ENCODE data around the gene DGKI.

DNA sequence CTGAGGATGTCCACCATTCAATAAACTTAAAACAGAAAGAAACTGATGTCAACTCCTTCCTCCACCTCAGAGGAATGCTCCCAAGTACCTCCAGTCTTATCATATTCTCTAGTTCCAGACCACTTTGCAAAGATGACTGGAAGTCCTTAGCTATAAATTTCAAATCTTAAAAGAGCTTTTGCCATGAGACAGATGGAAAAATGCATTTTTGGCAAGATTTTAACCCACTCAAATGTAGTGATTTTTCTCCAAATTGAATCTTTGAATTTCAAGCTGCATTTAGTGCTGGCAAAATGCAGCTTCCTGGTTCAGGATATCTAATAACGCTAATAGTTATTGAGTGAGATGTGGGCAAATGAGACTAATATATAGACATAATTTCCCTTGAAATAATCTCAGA, 33.2 kb downstream of the DGKI start:
- TF ChIP-seq, protein P1, sequence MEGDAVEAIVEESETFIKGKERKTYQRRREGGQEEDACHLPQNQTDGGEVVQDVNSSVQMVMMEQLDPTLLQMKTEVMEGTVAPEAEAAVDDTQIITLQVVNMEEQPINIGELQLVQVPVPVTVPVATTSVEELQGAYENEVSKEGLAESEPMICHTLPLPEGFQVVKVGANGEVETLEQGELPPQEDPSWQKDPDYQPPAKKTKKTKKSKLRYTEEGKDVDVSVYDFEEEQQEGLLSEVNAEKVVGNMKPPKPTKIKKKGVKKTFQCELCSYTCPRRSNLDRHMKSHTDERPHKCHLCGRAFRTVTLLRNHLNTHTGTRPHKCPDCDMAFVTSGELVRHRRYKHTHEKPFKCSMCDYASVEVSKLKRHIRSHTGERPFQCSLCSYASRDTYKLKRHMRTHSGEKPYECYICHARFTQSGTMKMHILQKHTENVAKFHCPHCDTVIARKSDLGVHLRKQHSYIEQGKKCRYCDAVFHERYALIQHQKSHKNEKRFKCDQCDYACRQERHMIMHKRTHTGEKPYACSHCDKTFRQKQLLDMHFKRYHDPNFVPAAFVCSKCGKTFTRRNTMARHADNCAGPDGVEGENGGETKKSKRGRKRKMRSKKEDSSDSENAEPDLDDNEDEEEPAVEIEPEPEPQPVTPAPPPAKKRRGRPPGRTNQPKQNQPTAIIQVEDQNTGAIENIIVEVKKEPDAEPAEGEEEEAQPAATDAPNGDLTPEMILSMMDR (IDR thresholded peaks at IDR 0.05): no peak
- TF ChIP-seq POLR2AphosphoS5 (IDR thresholded peaks at IDR 0.05; ENCODE audit: low read depth, low read length) (no peak), TCF7L2 (IDR thresholded peaks at IDR 0.05; ENCODE audit: low read depth, low read length) (no peak), SIN3A (IDR thresholded peaks at IDR 0.05; ENCODE audit: borderline replicate concordance, insufficient read depth, low read depth, low read length) (no peak)
- TF ChIP-seq, protein P2, sequence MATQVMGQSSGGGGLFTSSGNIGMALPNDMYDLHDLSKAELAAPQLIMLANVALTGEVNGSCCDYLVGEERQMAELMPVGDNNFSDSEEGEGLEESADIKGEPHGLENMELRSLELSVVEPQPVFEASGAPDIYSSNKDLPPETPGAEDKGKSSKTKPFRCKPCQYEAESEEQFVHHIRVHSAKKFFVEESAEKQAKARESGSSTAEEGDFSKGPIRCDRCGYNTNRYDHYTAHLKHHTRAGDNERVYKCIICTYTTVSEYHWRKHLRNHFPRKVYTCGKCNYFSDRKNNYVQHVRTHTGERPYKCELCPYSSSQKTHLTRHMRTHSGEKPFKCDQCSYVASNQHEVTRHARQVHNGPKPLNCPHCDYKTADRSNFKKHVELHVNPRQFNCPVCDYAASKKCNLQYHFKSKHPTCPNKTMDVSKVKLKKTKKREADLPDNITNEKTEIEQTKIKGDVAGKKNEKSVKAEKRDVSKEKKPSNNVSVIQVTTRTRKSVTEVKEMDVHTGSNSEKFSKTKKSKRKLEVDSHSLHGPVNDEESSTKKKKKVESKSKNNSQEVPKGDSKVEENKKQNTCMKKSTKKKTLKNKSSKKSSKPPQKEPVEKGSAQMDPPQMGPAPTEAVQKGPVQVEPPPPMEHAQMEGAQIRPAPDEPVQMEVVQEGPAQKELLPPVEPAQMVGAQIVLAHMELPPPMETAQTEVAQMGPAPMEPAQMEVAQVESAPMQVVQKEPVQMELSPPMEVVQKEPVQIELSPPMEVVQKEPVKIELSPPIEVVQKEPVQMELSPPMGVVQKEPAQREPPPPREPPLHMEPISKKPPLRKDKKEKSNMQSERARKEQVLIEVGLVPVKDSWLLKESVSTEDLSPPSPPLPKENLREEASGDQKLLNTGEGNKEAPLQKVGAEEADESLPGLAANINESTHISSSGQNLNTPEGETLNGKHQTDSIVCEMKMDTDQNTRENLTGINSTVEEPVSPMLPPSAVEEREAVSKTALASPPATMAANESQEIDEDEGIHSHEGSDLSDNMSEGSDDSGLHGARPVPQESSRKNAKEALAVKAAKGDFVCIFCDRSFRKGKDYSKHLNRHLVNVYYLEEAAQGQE (IDR thresholded peaks at IDR 0.05; ENCODE audit: insufficient read depth in 1 of 2, low read depth in 2 of 2, low read length in 1 of 2): no peak
